Renal cortical epithelial cell (primary cell): ENCODE data around the gene PPP1R12B. TPM values are rescaled to one million over a fixed set of nuclear protein-coding genes. Genes with fewer than 3 reads are reported as not detected.
"Not testable (repeated sequence)": the region's sequence is repeated elsewhere in the genome, so short reads cannot be mapped to it uniquely, and the experiment has no call there.

ENCODE experiments used
- DNase-seq: peaks from one replicate; pipeline ENCODE4 v3.0.0-alpha.2; 2011; ENCODE audit warnings: low read depth
- total RNA-seq: library from RNA; depleted of rRNA; stranded (reverse); fragments of >200 nt; gene quantifications from 2 replicates; pipeline ENCODE4 v1.2.3, GENCODE V29; 2014

PPP1R12B gene
- total RNA-seq, 1 donor from 2014 or later = 20.1 TPM

- DNase-seq = not testable (repeated sequence)
Measured at GRCh38 chr1:202398439-202398838, 49.9 kb downstream of the PPP1R12B start.

GRCh38 chr1:202401771-202402170 lies 53.3 kb downstream of the PPP1R12B start:
- DNase-seq = not testable (repeated sequence)

GRCh38 chr1:202403381-202403780 lies 54.9 kb downstream of the PPP1R12B start:
- DNase-seq = not testable (repeated sequence)

- peak; percentile 27 for DNase-seq
Measured at GRCh38 chr1:202405928-202406327, 57.4 kb downstream of the PPP1R12B start.

- not testable (repeated sequence) for DNase-seq
Measured at GRCh38 chr1:202406896-202407295, 58.4 kb downstream of the PPP1R12B start.

GRCh38 chr1:202407378-202407777 lies 58.9 kb downstream of the PPP1R12B start:
- DNase-seq = not testable (repeated sequence)

GRCh38 chr1:202410251-202410650 lies 61.8 kb downstream of the PPP1R12B start:
- DNase-seq = not testable (repeated sequence)

- DNase-seq = peak; percentile 23
Measured at GRCh38 chr1:202410854-202411357, 62.4 kb downstream of the PPP1R12B start.

- no peak for DNase-seq
Measured at GRCh38 chr1:202411422-202411821, 62.9 kb downstream of the PPP1R12B start.

GRCh38 chr1:202412421-202412820 lies 63.9 kb downstream of the PPP1R12B start:
- not testable (repeated sequence) for DNase-seq

- no peak for DNase-seq
Measured at GRCh38 chr1:202416641-202417040, 68.1 kb downstream of the PPP1R12B start.

- DNase-seq = not testable (repeated sequence)
Measured at GRCh38 chr1:202417141-202417540, 68.6 kb downstream of the PPP1R12B start.

- not testable (repeated sequence) for DNase-seq
Measured at GRCh38 chr1:202417762-202418201, 69.3 kb downstream of the PPP1R12B start.

GRCh38 chr1:202419731-202420130 lies 71.2 kb downstream of the PPP1R12B start:
- DNase-seq = not testable (repeated sequence)

- not testable (repeated sequence) for DNase-seq
Measured at GRCh38 chr1:202420422-202421094, 72.1 kb downstream of the PPP1R12B start.

GRCh38 chr1:202422709-202423108 lies 74.2 kb downstream of the PPP1R12B start:
- DNase-seq = not testable (repeated sequence)

GRCh38 chr1:202424260-202424659 lies 75.8 kb downstream of the PPP1R12B start:
- DNase-seq = not testable (repeated sequence)

- DNase-seq = not testable (repeated sequence)
Measured at GRCh38 chr1:202430111-202430510, 81.6 kb downstream of the PPP1R12B start.

GRCh38 chr1:202432338-202432737 lies 83.8 kb downstream of the PPP1R12B start:
- not testable (repeated sequence) for DNase-seq

- DNase-seq = no peak
Measured at GRCh38 chr1:202433155-202434043, 84.9 kb downstream of the PPP1R12B start.

- DNase-seq = no peak
Measured at GRCh38 chr1:202434059-202434458, 85.6 kb downstream of the PPP1R12B start.
